IMR-90 (cell line): ENCODE data around the gene KCNQ1. TPM values are rescaled to one million over a fixed set of nuclear protein-coding genes. Genes with fewer than 3 reads are reported as not detected.

ENCODE experiments used
- ATAC-seq: fragments of 200-7000 bp; cut with Tn5 transposase; 2 replicates; pipeline ENCODE4 v1.9.1; 2020; ENCODE audit warnings: low read depth, mild to moderate bottlenecking, moderate library complexity
- BruUV-seq: library from RNA; stranded (reverse); fragments of 400-500 nt; replicated peaks from 2 replicates; lab custom pipeline; 2021; lab: Mats Ljungman, UMichigan
- CTCF ChIA-PET: fragments of 300-600 bp; formaldehyde crosslinking; extraction: SDS; loops from one replicate; lab custom pipeline; 2021; ENCODE audit warnings: antibody characterized with exemption; lab: Yijun Ruan, JAX
- POLR2A ChIA-PET: fragments of 300-600 bp; sonication (Branson Sonifier 250); formaldehyde crosslinking; loops from one replicate; lab custom pipeline; 2022; ENCODE audit warnings: antibody characterized with exemption; ENCODE audit not compliant: unreplicated experiment; lab: Charles Lee
- DNase-seq: peaks from one replicate; pipeline ENCODE4 v3.0.0; 2013
- H2AFZ ChIP-seq: replicated peaks from 2 replicates; pipeline ENCODE3; 2013; ENCODE audit warnings: low read length, mild to moderate bottlenecking; ENCODE audit not compliant: poor library complexity
- H2AK5ac ChIP-seq: 2 replicates; pipeline ENCODE4 v1.6.1; 2013; ENCODE audit warnings: low read depth, low read length, inconsistent platforms
- H2AK9ac ChIP-seq: replicated peaks from 2 replicates; pipeline ENCODE3; 2013; ENCODE audit warnings: mild to moderate bottlenecking, low read depth, low read length, moderate library complexity; ENCODE audit not compliant: poor library complexity
- H2BK120ac ChIP-seq: 2 replicates; pipeline ENCODE4 v1.6.1; 2013; ENCODE audit warnings: low read depth, low read length, inconsistent platforms
- H2BK15ac ChIP-seq: 3 replicates; pipeline ENCODE4 v1.6.1; 2013; ENCODE audit warnings: low read depth, low read length, inconsistent platforms
- H2BK20ac ChIP-seq: 2 replicates; pipeline ENCODE4 v1.6.1; 2013; ENCODE audit warnings: low read depth, mild to moderate bottlenecking, inconsistent platforms, low read length, moderate library complexity
- H2BK5ac ChIP-seq: 2 replicates; pipeline ENCODE4 v1.6.1; 2013; ENCODE audit warnings: mild to moderate bottlenecking, low read depth, low read length, inconsistent platforms; ENCODE audit not compliant: poor library complexity, severe bottlenecking
- H3K14ac ChIP-seq: replicated peaks from 2 replicates; pipeline ENCODE4 v1.6.1; 2013; ENCODE audit warnings: low read depth, low read length, inconsistent platforms
- H3K18ac ChIP-seq: 2 replicates; pipeline ENCODE4 v1.6.1; 2013; ENCODE audit warnings: low read depth, low read length, control low read depth
- H3K23ac ChIP-seq: 2 replicates; pipeline ENCODE4 v1.6.1; 2013; ENCODE audit warnings: low read depth, low read length, inconsistent platforms
- H3K27ac ChIP-seq: 2 replicates; pipeline ENCODE4 v1.5.1; 2013; ENCODE audit warnings: mild to moderate bottlenecking, control low read depth, low read length; ENCODE audit not compliant: insufficient read depth
- H3K27me3 ChIP-seq: 2 replicates; pipeline ENCODE4 v1.6.1; 2013; ENCODE audit warnings: low read length; ENCODE audit not compliant: control insufficient read depth, insufficient read depth
- H3K36me3 ChIP-seq: 2 replicates; pipeline ENCODE4 v1.6.1; 2013; ENCODE audit warnings: low read length, mixed read lengths; ENCODE audit not compliant: control insufficient read depth, insufficient read depth
- H3K4ac ChIP-seq: 2 replicates; pipeline ENCODE4 v1.6.1; 2013; ENCODE audit warnings: low read depth, low read length, inconsistent platforms
- H3K4me1 ChIP-seq: 2 replicates; pipeline ENCODE4 v1.6.1; 2013; ENCODE audit warnings: low read length, mixed read lengths; ENCODE audit not compliant: control insufficient read depth, insufficient read depth
- H3K4me2 ChIP-seq: 2 replicates; pipeline ENCODE4 v1.6.1; 2013; ENCODE audit warnings: low read depth, mild to moderate bottlenecking, control low read depth, low read length, moderate library complexity
- H3K4me3 ChIP-seq: 2 replicates; pipeline ENCODE4 v1.5.1; 2013; ENCODE audit warnings: low read depth, mild to moderate bottlenecking, control low read depth, low read length, moderate library complexity; ENCODE audit not compliant: insufficient read depth
- H3K56ac ChIP-seq: 2 replicates; pipeline ENCODE4 v1.6.1; 2013; ENCODE audit warnings: low read length, inconsistent platforms; ENCODE audit not compliant: insufficient read depth; ENCODE audit errors: extremely low read depth
- H3K79me1 ChIP-seq, 2 experiments: 2 replicates each; pipeline ENCODE4 v1.6.1; 2013; ENCODE audit warnings: low read length in 2 of 2, inconsistent platforms in 1 of 2, low read depth in 1 of 2
- H3K9ac ChIP-seq: 2 replicates; pipeline ENCODE4 v1.6.1; 2013; ENCODE audit warnings: low read depth, low read length, control low read depth
- H3K9me1 ChIP-seq: 2 replicates; pipeline ENCODE4 v1.6.1; 2013; ENCODE audit warnings: low read length, inconsistent platforms; ENCODE audit not compliant: insufficient read depth
- H3K9me3 ChIP-seq: 2 replicates; pipeline ENCODE4 v1.6.1; 2013; ENCODE audit warnings: low read length; ENCODE audit not compliant: control insufficient read depth, insufficient read depth
- H4K20me1 ChIP-seq: 2 replicates; pipeline ENCODE4 v1.6.1; 2013; ENCODE audit warnings: low read length, inconsistent platforms; ENCODE audit not compliant: insufficient read depth
- H4K5ac ChIP-seq: 2 replicates; pipeline ENCODE4 v1.6.1; 2013; ENCODE audit warnings: mild to moderate bottlenecking, low read depth, low read length, control low read depth
- H4K8ac ChIP-seq, 2 experiments: 2 replicates each; pipeline ENCODE4 v1.6.1; 2013; ENCODE audit warnings: low read depth in 2 of 2, low read length in 2 of 2, control low read depth in 1 of 2, inconsistent platforms in 1 of 2
- H4K91ac ChIP-seq: 2 replicates; pipeline ENCODE4 v1.6.1; 2013; ENCODE audit warnings: low read depth, low read length, inconsistent platforms; ENCODE audit not compliant: insufficient read depth
- BHLHE40 ChIP-seq: fragments of 150-350 bp; IDR thresholded peaks from 2 replicates; pipeline ENCODE4 v1.6.1; 2016; ENCODE audit warnings: mild to moderate bottlenecking, low read depth, low read length
- CEBPB ChIP-seq: IDR thresholded peaks from 2 replicates; pipeline ENCODE4 v1.6.1; 2012; ENCODE audit warnings: low read depth, low read length, improper control_type of control experiment
- CHD1 ChIP-seq: IDR thresholded peaks from 2 replicates; pipeline ENCODE4 v1.6.1; 2012; ENCODE audit warnings: low read depth, low read length, improper control_type of control experiment
- FOS ChIP-seq: fragments of 150-350 bp; IDR thresholded peaks from 2 replicates; pipeline ENCODE4 v1.6.1; 2016; ENCODE audit warnings: low read depth, low read length
- MAFK ChIP-seq: IDR thresholded peaks from 2 replicates; pipeline ENCODE4 v1.6.1; 2012; ENCODE audit warnings: low read depth, low read length, improper control_type of control experiment
- MAZ ChIP-seq: IDR thresholded peaks from 2 replicates; pipeline ENCODE4 v1.6.1; 2012; ENCODE audit warnings: low read depth, mild to moderate bottlenecking, low read length, improper control_type of control experiment, moderate library complexity, borderline replicate concordance
- MXI1 ChIP-seq: IDR thresholded peaks from 2 replicates; pipeline ENCODE4 v1.6.1; 2012; ENCODE audit warnings: low read depth, mild to moderate bottlenecking, low read length, moderate library complexity, borderline replicate concordance
- POLR2A ChIP-seq: IDR thresholded peaks from 2 replicates; pipeline ENCODE4 v1.6.1; 2012; ENCODE audit warnings: mild to moderate bottlenecking, low read depth, low read length
- RAD21 ChIP-seq: IDR thresholded peaks from 2 replicates; pipeline ENCODE4 v1.6.1; 2012; ENCODE audit warnings: low read length, improper control_type of control experiment
- RCOR1 ChIP-seq: IDR thresholded peaks from 2 replicates; pipeline ENCODE4 v1.6.1; 2012; ENCODE audit warnings: mild to moderate bottlenecking, low read length, improper control_type of control experiment; ENCODE audit not compliant: insufficient replicate concordance
- RFX5 ChIP-seq: IDR thresholded peaks from 2 replicates; pipeline ENCODE4 v1.8.0; 2012; ENCODE audit warnings: low read depth, mild to moderate bottlenecking, low read length, moderate library complexity
- SMC3 ChIP-seq: fragments of 150-350 bp; IDR thresholded peaks from 2 replicates; pipeline ENCODE4 v1.6.1; 2016; ENCODE audit warnings: low read depth, mild to moderate bottlenecking, antibody characterized with exemption, low read length, moderate library complexity
- WGBS, 2 experiments: methylation state at CpG; one replicate each; pipeline versions ENCODE4 v1.1.5 to v1.1.7; 2013; ENCODE audit warnings: missing lambda C conversion rate in 2 of 2; ENCODE audit not compliant: insufficient read length in 1 of 2; ENCODE audit errors: extremely low coverage in 2 of 2; 5-methylcytosine and 5-hydroxymethylcytosine counted together
- dilution Hi-C: fragments of 300-500 bp; cut with HindIII; formaldehyde crosslinking; loops from one replicate; pipeline ENCODE4 v1.14.3; 2018; ENCODE audit warnings: low sequenced_read_pairs; ENCODE audit not compliant: unreplicated experiment
- in situ Hi-C: fragments of 300-500 bp; cut with MboI; formaldehyde crosslinking; loops from 3 replicates; pipeline ENCODE4 v1.14.3; 2019; ENCODE audit warnings: low sequenced_read_pairs, inconsistent platforms, mixed read lengths
- intact Hi-C: fragments of 100-400 bp; cut with micrococcal nuclease; formaldehyde crosslinking; loops from 2 replicates; pipeline ENCODE4 v1.10.0; 2022
- polyA plus RNA-seq, 3 experiments: library from polyadenylated mRNA; depleted of rRNA; stranded (reverse); fragments of >200 nt; gene quantifications; 2 replicates each; pipeline ENCODE4 v1.2.3, GENCODE V29; 2012; ENCODE audit warnings: low replicate concordance in 1 of 3
- total RNA-seq: library from RNA; depleted of rRNA; stranded (reverse); fragments of >200 nt; gene quantifications from 2 replicates; pipeline ENCODE4 v1.2.3, GENCODE V29; 2012
- TF ChIP-seq, protein P1 (sequence below): fragments of 150-350 bp; IDR thresholded peaks from 2 replicates; pipeline ENCODE4 v1.6.1; 2017; ENCODE audit warnings: mild to moderate bottlenecking, antibody characterized with exemption, low read length, low read depth
- TF ChIP-seq, protein P2 (sequence below): conservative IDR thresholded peaks from 2 replicates; pipeline ENCODE4 v1.5.1; 2012; ENCODE audit warnings: mild to moderate bottlenecking, low read depth, low read length, improper control_type of control experiment
- TF ChIP-seq, protein P3 (sequence below): fragments of 150-350 bp; IDR thresholded peaks from 2 replicates; pipeline ENCODE4 v1.6.1; 2016; ENCODE audit warnings: low read depth, mild to moderate bottlenecking, low read length, moderate library complexity, borderline replicate concordance

KCNQ1 gene
- total and polyA plus RNA-seq, 2 of the 4 experiments (the other 2 are of a cell fraction): 0.07 TPM; not detected in 1

DNA sequence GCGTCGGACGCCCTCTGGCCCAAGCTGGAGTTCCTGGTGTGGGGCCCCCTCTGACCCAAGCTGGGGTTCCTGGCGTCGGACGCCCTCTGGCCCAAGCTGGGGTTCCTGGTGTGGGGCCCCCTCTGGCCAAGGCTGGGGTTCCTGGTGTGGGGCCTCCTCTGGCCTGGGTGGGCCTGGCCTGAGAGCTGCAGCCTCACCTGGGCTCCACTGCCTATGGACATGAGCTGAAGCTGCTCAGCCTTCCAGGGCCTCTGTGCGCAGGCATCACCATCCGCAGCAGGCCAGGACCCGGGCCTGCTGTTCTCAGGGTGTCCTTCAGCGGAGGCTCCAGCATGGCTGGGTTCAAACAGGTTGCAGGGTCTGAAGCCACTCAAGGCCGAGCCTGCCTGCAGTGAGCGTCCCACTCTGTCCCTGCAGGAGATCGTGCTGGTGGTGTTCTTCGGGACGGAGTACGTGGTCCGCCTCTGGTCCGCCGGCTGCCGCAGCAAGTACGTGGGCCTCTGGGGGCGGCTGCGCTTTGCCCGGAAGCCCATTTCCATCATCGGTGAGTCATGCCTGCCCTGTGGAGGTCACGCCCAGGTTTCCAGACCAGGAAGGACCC lies 125.5 kb downstream of the KCNQ1 start:
- Histone ChIP-seq H4K8ac (no peak overlapping the region), H2AFZ (no peak overlapping the region), H2AK5ac (no peak overlapping the region), H3K9ac (no peak overlapping the region), H3K79me1 (no peaks in the 10 kb centered on the region), H2AK9ac (no peak overlapping the region), H3K14ac (no peak overlapping the region), H2BK15ac (no peak overlapping the region), H3K9me3 (no peaks in the 10 kb centered on the region; the same call in 1 of the 2 replicates), H4K20me1 (no peaks in the 10 kb centered on the region), H3K27me3 (peaks cover 9% of the 10 kb centered on the region), H3K4me2 (no peak overlapping the region), H3K4me3 (no peak overlapping the region), H4K5ac (no peak overlapping the region), H3K56ac (no peak overlapping the region), H3K18ac (no peak overlapping the region), H3K36me3 (no peaks in the 10 kb centered on the region), H2BK20ac (no peak overlapping the region), H3K4me1 (no peaks in the 10 kb centered on the region), H2BK120ac (no peak overlapping the region), H4K91ac (no peak overlapping the region), H3K4ac (no peak overlapping the region), H3K23ac (no peak overlapping the region), H3K9me1 (no peaks in the 10 kb centered on the region), H2BK5ac (no peak overlapping the region), H3K27ac (no peak overlapping the region)
- ATAC-seq: no peak
- no peak for TF ChIP-seq MAFK
- no peak for TF ChIP-seq RAD21
- no peak for TF ChIP-seq RFX5
- TF ChIP-seq, protein P1, sequence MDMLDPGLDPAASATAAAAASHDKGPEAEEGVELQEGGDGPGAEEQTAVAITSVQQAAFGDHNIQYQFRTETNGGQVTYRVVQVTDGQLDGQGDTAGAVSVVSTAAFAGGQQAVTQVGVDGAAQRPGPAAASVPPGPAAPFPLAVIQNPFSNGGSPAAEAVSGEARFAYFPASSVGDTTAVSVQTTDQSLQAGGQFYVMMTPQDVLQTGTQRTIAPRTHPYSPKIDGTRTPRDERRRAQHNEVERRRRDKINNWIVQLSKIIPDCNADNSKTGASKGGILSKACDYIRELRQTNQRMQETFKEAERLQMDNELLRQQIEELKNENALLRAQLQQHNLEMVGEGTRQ: no peak
- TF ChIP-seq SMC3: no peak
- no peak for TF ChIP-seq MAZ
- TF ChIP-seq BHLHE40: no peak
- TF ChIP-seq RCOR1: no peak
- TF ChIP-seq, protein P2, sequence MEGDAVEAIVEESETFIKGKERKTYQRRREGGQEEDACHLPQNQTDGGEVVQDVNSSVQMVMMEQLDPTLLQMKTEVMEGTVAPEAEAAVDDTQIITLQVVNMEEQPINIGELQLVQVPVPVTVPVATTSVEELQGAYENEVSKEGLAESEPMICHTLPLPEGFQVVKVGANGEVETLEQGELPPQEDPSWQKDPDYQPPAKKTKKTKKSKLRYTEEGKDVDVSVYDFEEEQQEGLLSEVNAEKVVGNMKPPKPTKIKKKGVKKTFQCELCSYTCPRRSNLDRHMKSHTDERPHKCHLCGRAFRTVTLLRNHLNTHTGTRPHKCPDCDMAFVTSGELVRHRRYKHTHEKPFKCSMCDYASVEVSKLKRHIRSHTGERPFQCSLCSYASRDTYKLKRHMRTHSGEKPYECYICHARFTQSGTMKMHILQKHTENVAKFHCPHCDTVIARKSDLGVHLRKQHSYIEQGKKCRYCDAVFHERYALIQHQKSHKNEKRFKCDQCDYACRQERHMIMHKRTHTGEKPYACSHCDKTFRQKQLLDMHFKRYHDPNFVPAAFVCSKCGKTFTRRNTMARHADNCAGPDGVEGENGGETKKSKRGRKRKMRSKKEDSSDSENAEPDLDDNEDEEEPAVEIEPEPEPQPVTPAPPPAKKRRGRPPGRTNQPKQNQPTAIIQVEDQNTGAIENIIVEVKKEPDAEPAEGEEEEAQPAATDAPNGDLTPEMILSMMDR: no peak
- TF ChIP-seq, protein P3, sequence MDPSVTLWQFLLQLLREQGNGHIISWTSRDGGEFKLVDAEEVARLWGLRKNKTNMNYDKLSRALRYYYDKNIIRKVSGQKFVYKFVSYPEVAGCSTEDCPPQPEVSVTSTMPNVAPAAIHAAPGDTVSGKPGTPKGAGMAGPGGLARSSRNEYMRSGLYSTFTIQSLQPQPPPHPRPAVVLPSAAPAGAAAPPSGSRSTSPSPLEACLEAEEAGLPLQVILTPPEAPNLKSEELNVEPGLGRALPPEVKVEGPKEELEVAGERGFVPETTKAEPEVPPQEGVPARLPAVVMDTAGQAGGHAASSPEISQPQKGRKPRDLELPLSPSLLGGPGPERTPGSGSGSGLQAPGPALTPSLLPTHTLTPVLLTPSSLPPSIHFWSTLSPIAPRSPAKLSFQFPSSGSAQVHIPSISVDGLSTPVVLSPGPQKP: no peak
- no peak for TF ChIP-seq FOS
- TF ChIP-seq CEBPB: no peak
- no peak for TF ChIP-seq MXI1
- TF ChIP-seq CHD1: no peak
- no peak for TF ChIP-seq POLR2A
- POLR2A ChIA-PET: no interaction called here
- WGBS, 2 experiments: 98% methylated on average over 19 of the region's 26 CpGs; no CpG with 5 or more reads in 1 of the 2 experiments
- CTCF ChIA-PET: no interaction called here
- no TSS peak for BruUV-seq
- in situ Hi-C loops (no loop called here), intact Hi-C loops (no loop called here), dilution Hi-C loops (no loop called here)
- no peak for DNase-seq
